Measurements from ENCODE around the gene BTBD16.

Gene BTBD16

DNA sequence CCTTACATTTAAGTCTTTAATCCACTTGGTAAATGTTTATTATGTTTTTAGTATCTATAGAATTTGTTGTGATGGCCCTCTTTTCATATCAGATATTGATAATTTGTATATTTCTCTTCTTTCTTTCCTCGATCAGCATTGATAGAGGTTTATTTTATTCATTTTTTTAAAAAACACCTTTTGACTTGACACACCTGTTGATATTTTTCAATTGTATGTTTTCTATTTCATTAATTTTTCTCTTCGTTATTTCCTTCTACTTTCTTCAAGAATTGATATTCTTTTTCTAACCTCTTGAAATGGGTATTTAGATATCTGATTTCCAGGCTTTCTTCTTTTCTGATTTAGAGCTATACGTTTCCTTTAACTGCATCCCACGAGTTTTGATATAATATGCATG is 50.9 kb downstream of the BTBD16 start:
- TF ChIP-seq GATA2 (IDR thresholded peaks at IDR 0.05; ENCODE audit: low read depth, low read length) (no peak), GATA3 (IDR thresholded peaks at IDR 0.05; ENCODE audit: low read depth, low read length) (no peak)

- no peak for TF ChIP-seq GATA2 (IDR thresholded peaks at IDR 0.05; ENCODE audit: low read depth, low read length)
- TF ChIP-seq GATA3 (IDR thresholded peaks at IDR 0.05; ENCODE audit: low read depth, low read length): no peak
Observed at GRCh38 chr10:122323189-122323588, 52.1 kb downstream of the BTBD16 start.

DNA sequence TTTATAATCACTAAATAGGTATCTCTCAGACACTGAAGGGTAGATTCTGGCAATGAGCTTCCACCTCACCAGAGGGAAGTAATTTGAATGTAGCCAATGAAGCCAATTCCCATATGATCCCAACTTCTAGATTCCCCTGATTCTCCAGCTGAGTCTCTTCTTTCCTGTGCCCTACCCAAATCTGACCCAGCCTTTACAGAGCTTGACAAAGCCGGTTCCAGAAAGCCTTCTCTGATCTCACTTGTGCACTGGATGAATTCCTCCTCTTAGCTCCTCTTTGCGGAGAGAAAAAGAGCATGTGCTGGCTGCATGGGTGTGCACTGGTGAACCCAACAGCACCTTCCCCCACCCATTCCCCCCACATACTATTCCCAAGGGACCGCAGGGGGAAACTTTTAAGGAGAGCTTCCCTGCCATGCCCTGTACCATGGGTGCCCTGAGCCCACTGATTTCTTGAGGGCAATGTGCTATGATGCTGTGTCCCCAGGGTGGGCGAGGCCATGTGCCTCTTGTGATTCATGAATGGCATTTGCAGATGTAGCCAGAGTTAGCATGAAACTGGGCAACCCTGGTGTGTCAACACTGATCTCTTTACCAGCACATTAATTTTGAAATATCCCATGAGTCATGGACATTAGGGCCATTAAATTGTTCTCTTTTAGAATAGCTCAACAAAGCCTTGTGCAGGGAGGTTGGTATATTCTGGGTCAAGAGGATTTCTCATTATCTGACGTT is 53.0 kb downstream of the BTBD16 start:
- TF ChIP-seq GATA2 (IDR thresholded peaks at IDR 0.05; ENCODE audit: low read depth, low read length): no peak
- no peak for TF ChIP-seq GATA3 (IDR thresholded peaks at IDR 0.05; ENCODE audit: low read depth, low read length)

DNA sequence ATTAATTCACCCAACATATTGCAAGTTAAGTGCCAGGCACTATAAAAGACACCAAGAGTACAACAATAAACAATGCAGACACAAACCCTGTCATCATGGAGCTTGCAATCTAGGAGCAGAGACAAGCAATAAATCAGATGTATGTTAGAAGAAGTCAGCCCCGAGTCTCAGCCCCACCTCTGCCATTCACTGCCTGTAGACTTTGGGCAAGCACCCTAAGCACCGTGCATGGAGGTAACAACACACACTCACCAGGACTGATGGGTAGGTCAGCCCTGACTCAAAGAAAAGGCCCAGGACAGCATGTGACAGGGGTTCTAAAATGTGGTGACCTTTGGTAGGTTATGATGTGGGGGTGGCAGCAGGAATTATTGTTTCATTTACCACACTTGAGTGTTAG is 54.1 kb downstream of the BTBD16 start:
- TF ChIP-seq GATA2 (IDR thresholded peaks at IDR 0.05; ENCODE audit: low read depth, low read length): no peak
- no peak for TF ChIP-seq GATA3 (IDR thresholded peaks at IDR 0.05; ENCODE audit: low read depth, low read length)

GRCh38 chr10:122326385-122326784 is 55.3 kb downstream of the BTBD16 start:
- TF ChIP-seq GATA2 (IDR thresholded peaks at IDR 0.05; ENCODE audit: low read depth, low read length) (no peak), GATA3 (IDR thresholded peaks at IDR 0.05; ENCODE audit: low read depth, low read length) (no peak)

- TF ChIP-seq GATA2 (IDR thresholded peaks at IDR 0.05; ENCODE audit: low read depth, low read length): no peak
- TF ChIP-seq GATA3 (IDR thresholded peaks at IDR 0.05; ENCODE audit: low read depth, low read length): no peak
Observed at GRCh38 chr10:122326806-122327205, 55.7 kb downstream of the BTBD16 start.

- TF ChIP-seq GATA2 (IDR thresholded peaks at IDR 0.05; ENCODE audit: low read depth, low read length) (no peak), GATA3 (IDR thresholded peaks at IDR 0.05; ENCODE audit: low read depth, low read length) (no peak)
Observed at GRCh38 chr10:122327237-122328206, 56.4 kb downstream of the BTBD16 start.

- no peak for TF ChIP-seq GATA2 (IDR thresholded peaks at IDR 0.05; ENCODE audit: low read depth, low read length)
- no peak for TF ChIP-seq GATA3 (IDR thresholded peaks at IDR 0.05; ENCODE audit: low read depth, low read length)
Observed at GRCh38 chr10:122328676-122329075, 57.6 kb downstream of the BTBD16 start.

GRCh38 chr10:122329416-122329815 is 58.3 kb downstream of the BTBD16 start:
- TF ChIP-seq GATA2 (IDR thresholded peaks at IDR 0.05; ENCODE audit: low read depth, low read length): no peak
- no peak for TF ChIP-seq GATA3 (IDR thresholded peaks at IDR 0.05; ENCODE audit: low read depth, low read length)

DNA sequence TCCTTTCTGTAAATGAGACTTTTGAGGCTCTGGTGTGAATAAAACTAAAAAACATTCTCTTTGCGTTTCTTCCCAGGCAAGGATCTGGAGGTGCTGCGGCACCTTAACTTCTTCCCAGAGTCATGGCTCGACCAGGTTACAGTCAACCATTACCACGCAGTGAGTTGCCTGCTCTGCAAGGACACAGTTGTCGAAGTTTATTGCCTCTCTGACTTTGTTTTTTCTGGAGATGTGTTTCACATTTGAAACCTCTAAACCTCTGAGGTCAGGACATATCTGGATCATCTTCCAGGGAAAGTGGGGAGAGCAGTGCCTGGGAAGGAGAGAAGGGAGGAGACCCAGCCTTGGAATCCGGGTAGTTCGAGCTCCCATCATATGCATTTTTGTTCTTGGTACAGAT is 60.0 kb downstream of the BTBD16 start:
- TF ChIP-seq GATA3 (IDR thresholded peaks at IDR 0.05; ENCODE audit: low read depth, low read length) (no peak), GATA2 (IDR thresholded peaks at IDR 0.05; ENCODE audit: low read depth, low read length) (no peak)

DNA sequence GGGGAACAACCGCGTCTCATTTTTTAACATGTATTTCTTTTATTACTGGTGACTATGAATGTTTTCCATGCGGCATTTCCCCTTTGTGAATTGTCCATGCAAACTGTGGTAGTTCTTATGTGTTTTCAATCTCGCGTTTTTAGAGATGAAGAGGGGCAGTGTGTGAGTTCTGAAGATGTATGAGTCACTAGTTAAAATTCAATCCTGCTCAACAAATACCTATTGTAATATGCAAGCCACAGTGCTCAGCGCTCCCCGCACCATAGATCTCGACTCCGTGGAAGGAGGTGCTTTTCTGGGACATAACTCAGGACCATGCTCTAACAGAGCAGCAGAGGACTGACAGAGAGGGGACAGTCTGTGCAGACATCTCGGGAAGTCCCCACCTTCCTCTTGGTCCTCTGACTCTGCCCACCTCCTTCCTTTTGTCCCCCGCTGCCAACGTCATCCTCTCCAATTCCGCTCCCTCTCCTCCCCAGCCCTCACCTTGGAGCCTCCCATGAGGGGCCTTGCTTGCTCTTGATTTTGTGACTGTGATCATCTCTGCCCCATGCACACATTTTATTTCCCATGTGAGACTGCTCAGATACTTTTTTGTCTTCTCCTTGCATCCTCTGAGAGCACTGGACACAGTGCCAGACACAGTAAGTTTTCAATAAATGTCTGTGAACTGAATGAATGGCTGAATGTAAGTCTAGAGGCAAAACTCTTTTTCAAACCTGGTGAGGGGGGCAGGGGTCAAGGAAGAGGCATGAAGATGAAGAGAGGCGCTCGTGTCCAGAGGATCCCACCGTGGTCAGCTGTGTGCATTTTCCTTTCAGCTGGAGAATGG is 60.7 kb downstream of the BTBD16 start:
- TF ChIP-seq GATA3 (IDR thresholded peaks at IDR 0.05; ENCODE audit: low read depth, low read length) (no peak), GATA2 (IDR thresholded peaks at IDR 0.05; ENCODE audit: low read depth, low read length) (no peak)

DNA sequence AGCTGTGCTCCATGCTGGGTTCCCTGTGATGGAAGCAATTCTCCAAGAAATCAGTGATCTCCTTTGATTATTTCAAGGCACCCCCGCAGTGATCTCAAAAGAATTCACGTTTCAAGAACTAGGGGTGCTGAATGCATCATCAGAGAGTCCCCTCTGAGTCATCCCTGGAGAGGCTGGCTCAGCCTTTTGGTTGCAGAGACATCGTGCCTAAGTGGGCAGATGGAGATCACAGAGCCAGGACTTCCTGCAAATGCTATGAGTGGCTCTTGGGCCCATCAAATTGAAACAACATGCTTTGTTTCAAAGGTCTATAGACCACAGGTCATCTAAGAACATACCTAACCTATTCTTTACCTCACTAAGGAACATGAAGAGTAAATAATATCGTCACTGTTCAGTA is 61.9 kb downstream of the BTBD16 start:
- TF ChIP-seq GATA2 (IDR thresholded peaks at IDR 0.05; ENCODE audit: low read depth, low read length) (no peak), GATA3 (IDR thresholded peaks at IDR 0.05; ENCODE audit: low read depth, low read length) (no peak)

DNA sequence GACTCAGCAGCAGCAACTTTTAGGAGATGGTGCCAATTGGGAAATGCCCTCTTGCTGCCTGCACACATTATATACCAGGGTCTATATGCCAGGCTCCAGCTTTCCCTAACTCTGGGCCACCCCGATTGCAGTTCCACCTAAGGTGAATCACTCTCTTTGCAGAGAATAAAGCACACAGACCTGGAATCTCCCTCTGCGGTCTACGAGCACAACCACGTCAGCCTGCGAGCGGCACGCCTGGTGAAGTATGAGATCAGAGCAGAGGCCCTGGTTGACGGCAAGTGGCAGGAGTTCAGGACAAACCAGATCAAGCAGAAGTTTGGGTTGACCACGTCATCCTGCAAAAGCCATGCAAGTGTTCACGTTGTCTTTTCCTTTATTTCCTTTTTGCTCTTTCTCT is 65.2 kb downstream of the BTBD16 start:
- TF ChIP-seq GATA3 (IDR thresholded peaks at IDR 0.05; ENCODE audit: low read depth, low read length) (no peak), GATA2 (IDR thresholded peaks at IDR 0.05; ENCODE audit: low read depth, low read length) (no peak)

- TF ChIP-seq GATA3 (IDR thresholded peaks at IDR 0.05; ENCODE audit: low read depth, low read length) (no peak), GATA2 (IDR thresholded peaks at IDR 0.05; ENCODE audit: low read depth, low read length) (no peak)
Observed at GRCh38 chr10:122336961-122337360, 65.9 kb downstream of the BTBD16 start.

All from SH-SY5Y (cell line).